ENCODE results near the gene EIF5A.
A peak's percentile ranks its signal among the peaks of the same experiment; 100 is the strongest.

The EIF5A gene

GRCh38 chr17:7313890-7314718 is 6.7 kb downstream of the EIF5A start:
- no peak for DNase-seq

DNA sequence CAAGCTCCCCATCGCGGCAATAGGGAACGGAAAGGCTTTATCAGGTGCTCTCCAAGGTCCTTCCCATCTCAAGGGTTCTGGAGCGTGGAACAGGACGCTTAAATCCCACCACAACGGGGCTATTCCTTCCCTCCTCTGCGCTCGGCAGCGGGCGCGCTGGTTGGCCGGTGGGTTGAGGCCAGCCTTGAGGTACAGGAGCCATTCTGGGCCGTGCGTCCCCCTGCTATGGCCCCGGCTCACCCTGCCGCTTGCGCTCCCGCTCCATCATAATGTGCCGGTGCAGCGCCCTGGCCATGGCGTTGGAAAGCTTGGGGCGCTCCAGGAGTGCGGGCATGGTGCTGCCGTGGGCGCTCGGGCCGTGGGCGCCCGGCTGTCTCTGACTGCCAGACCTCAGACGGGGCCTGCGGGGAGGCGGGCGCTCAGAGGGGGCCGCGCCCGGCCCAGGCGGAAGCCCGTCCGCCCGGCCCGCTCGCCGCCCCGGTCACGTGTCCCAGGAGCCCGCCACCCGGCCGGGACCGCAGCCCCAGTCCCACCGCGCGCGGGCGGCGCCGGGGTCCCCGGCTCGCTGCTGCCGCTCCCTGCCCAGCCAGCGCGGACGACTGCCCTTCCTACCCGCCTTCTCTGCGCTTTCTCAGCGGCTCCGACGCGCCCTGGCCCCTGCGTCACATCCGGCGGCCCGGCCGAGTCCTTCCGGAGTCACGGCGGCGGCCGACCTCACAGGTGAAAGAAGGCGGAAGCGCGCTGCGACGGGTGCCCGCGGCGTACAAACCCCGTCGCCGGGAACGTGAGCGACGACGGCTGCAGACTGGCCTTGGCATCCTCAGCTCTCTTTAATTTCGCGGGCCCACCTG is 7.5 kb downstream of the EIF5A start, which contains the start of gene GPS2:
Gene GPS2, minus strand, starts transcription at position 642 of the 851 bp plus-strand sequence. Its CDS starts 308 bp downstream, at position 334.
- peak; percentile 95 for DNase-seq

DNA sequence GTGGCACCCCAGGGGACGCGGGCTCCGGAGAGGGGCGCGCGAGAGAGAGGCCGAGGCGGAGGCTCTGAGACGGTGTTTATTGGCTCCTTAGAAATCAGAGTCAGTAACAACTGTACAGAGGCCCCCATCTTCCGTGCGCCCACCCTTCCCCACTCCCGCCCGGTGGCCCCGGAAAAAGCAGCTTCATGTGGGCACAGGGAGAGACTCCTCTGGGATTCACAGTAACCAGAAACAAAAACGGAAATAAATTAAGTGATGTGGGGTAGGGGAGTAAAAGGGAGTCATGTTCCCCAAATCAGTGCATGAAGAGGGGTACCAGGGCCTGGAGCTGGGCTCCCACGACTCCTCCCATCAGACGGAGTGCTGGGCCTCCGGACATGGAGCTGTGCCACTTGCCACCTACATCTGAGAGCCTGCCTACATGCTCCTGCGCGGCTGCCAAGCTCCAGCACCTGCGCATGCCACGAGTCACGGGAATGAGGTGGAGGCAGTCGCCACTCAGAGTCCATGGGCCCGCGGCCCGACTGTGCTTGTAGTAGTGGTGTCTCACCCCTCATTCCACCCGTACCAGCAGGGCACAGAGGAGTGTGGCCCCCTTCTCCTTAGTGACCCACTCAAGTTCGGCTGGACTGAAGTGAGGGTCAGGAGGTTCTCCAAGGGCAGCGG is 8.3 kb downstream of the EIF5A start:
- peak; percentile 36 for DNase-seq

DNA sequence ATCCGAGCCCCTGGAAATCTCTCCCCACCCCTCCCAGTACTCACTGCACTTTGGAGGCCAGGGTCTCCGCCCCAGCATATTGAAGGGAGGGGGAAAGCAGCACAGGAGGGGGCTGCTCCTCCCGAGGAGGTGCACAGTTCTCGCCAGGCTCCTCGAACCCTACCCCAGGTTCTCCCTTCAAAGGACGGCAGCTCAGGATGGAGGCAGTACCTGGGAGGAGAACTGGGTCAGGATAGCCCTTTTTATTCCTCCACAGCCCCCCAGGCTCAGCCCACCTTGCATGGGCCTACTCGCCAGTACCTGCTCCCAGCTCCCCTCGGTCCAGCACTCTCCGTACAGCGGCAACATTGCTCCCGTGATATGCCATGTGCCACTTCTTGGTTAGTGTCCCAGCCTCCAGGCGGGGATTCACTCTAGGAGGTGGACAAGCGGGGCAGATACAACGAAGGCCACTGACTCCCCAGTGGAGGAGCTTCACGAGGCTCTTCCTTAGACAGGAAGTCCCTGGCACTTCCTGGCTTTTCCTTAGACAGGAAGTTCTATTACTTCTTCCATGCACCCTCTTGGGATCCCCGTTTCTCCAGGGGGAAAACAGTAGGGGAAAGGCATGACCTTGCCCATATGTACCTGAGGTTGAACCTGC is 9.9 kb downstream of the EIF5A start:
- no peak for DNase-seq

DNA sequence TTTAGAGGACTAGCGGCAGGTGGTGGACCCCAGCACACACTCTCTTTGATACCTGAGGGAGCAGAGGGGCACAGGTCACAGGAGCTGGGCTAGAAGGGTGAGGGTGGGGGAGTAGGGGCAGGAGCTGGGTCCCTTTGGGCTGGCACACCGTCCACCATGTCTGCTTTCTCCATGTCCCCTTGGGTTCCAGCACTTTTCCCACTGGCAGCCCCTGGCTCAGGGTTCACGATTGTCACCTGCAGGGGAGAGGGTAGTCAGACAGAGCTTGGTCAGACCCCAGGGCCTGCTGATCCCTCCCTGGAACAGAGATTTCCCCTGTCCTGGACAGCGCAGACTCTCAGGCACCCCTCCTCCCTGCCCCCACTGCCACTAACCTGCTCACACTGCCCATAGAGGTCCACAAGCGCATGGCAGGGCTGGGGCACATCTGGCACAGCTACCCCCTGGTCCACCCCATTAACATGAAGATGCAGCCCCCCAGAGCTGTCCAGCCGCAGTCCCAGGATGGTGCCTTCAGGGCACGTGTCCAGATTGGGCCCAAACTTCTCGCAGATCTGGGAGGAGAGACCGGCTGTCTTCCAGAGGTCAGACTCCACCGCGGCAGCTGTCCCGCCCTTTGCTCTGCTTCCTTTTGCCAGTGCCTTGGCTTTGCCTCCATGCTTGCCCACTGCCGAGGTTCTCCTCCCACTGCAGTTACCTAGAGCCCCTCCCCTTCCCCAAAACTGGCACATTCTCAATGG is 10.9 kb downstream of the EIF5A start:
- peak; percentile 19 for DNase-seq

DNA sequence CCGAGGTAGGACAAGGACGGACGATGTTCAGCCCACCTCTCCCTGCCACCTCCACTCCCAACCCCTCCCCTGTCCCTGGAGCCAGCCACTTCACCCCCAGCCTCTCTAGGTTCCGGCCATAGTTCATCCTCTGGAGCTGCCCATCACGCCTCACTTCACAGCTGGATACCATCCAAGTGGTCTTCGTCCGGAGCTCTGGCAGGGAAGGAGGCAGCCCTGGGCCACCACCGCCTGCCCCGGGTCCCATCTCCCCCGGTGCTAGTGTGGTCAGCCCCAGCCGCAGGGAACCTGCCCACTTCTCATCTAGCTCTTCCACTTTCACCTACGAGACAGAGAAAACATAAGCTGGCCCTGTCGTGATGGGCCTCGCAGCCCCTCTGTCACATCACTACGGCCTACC is 14.0 kb downstream of the EIF5A start:
- DNase-seq, result no peak

DNA sequence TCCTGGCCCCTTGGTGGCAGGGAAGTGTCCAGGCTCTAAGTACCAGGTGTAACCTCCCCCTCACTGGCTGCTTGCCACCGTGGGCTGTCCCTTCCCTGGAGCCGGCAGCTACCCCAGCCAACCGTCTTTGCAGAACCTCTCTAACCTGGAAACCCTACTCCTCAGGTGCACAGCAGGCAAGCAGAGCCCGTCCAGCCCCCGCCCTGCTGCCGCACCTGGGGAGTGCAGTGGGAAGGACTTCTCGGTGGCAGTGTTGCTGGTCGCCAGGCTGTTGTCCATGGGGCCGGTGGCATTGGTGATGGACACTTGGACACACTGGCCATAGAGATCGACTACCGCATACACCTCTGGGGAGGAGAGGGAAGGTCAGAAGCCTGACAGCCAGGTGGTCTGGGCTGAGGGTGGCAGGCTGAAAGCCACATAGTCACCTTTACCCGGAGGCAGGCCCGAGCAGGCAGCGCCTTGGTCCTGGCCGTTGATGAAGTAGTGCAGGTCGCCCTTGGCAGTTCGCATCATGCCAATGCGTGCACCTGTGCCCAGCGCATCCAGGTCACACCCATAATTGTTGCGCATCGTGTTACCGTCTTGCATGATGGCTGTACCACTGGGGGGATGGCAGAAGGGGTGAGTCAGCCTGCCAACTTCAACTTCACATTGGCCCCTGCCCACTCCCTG is 15.2 kb downstream of the EIF5A start:
- DNase-seq, result peak; percentile 23

GRCh38 chr17:7323731-7324437 is 16.5 kb downstream of the EIF5A start:
- DNase-seq, result peak; percentile 56

DNA sequence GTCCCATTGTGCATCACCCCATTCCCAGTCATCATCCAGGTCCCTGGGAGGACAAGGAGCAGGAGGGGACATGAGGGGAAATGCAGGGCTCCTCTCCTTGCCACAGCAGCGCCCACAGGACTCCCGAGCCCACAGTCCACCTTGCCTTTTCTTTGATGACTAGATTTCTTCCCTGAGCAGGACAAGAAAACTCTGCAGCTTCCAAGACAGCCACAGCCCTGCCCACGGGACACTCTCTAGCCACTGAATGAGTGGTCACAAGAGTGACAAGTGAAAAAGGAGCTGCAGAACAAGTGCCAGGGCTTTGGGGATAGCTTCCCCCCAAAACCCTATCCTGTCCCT is 17.0 kb downstream of the EIF5A start:
- DNase-seq, result no peak

DNA sequence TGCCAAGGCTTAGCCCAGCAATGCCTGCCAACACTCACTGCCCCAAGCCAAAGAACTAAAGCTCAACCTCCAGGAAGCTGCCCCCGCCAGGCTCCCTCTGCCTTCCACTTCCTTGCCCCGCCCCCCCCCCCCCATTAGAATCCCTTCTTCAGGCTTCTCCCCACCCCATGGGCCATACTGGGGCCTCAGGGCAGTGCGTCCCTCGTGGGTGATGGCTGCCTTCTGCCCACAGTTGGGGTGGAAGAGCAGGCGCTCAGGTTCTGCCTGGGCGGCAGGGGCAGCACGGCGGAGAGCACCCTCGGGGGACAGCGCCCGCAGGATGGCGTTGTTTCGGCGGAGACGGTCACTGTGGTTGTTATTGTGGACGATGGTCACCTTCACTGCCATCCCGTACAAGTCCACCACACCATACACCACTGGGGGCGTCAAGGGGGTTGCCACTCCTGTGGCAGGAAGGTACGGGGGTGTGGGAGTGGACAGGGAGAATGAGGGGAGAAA is 17.7 kb downstream of the EIF5A start:
- DNase-seq, result no peak

DNA sequence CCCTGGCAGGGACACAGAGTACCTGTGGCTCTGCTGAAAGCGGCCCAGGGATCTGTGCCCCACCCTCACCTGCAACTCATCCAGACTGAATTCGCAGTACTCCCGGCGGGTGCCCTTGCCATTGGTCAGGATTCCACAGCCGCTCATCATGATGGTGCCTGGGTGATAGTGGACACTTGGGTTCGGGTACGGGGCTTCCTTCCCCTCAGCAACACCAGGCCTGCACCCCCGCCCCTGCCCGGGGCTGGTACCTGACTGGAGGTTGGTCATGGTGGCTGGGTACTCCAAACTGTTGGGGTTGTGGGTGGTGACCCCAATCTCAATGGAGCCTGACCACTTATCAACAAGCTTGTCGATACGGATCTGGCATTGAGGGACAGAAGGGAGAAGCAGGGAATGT is 18.8 kb downstream of the EIF5A start:
- DNase-seq, result no peak

DNA sequence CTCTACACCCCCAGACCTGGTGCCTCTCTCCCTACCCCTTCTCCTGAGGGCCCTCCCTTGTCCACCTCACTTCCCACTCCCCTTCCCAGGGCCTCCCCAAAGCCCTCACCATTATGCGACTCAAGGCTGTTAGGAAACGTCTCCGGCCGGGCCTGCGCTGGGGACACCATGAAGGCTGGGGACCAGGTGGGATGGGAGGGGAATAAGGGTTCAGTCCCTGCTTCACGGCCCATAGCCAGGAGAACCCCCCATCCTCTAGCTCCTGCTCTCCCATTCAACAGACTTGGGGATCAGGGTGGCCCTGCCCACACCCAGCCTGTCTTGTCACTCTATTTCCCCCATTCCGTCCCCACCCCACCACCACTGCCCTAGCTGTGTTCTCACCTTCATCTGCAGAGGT is 19.6 kb downstream of the EIF5A start:
- no peak for DNase-seq

- DNase-seq, result no peak
Measured at GRCh38 chr17:7327501-7327900, 20.1 kb downstream of the EIF5A start.

DNA sequence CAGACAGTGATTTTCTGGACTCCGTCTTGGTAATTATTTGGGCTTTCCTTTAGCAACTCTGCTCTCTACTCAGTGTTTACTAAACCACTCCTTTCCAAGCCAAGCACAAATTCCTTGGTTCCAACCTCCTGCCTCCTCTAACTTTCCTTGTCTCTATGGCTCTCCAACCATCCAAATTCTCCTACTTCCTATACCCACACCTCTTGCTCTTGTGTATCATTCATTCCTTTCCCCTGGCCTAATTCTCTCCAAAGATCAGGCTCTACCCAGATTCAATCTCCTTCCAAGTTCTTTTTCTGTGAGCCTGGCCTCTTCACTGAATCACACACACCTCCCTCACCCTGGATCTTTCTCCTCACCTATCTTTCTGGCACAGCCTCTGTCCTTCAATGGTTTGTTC is 20.6 kb downstream of the EIF5A start:
- no peak for DNase-seq

- no peak for DNase-seq
Measured at GRCh38 chr17:7328840-7329373, 21.5 kb downstream of the EIF5A start, which contains the start of gene NEURL4. Gene NEURL4 (minus strand): TSS chr17:7329335. CDS start chr17:7329312, 23 bp downstream.

GRCh38 chr17:7329374-7329996 is 22.1 kb downstream of the EIF5A start:
- peak; percentile 99 for DNase-seq

- DNase-seq, result peak; percentile 91
Measured at GRCh38 chr17:7329997-7330637, 22.7 kb downstream of the EIF5A start.

- no peak for DNase-seq
Measured at GRCh38 chr17:7330638-7331015, 23.2 kb downstream of the EIF5A start.

DNA sequence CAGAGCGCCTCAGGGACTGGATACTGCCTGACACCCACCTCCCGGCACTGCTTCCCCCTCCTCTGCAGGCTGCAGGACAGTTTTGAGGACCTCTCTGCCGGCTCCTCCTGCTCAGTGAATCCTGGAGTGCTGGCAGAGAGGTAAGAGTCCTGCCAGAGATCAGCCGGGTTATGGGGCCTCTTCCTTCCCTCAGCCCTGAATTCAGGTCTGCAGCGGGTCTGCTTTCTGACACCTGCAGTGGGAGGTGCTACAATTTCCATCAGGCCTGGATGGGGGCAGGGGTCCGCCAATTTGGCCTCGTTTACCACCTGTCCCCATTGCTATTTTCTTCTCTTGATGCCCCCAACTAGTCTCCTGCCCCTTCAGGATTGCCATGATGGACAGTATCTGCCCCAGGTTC is 24.7 kb downstream of the EIF5A start:
- no peak for DNase-seq
